ENCODE data around the gene TSR3. TPM values are rescaled to one million over a fixed set of nuclear protein-coding genes. Genes with fewer than 3 reads are reported as not detected.

The TSR3 gene
- total and polyA plus RNA-seq, 4 donors = 20.3 to 29.9 (median 28.9) TPM

GRCh38 chr16:1398351-1398750 is 46.7 kb upstream of the TSR3 start (continued):
- TF ChIP-seq, protein P1, sequence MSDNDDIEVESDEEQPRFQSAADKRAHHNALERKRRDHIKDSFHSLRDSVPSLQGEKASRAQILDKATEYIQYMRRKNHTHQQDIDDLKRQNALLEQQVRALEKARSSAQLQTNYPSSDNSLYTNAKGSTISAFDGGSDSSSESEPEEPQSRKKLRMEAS (IDR thresholded peaks at IDR 0.05) = no peak
- no peak for TF ChIP-seq NR2F2 (IDR thresholded peaks at IDR 0.05)
- TF ChIP-seq REST (IDR thresholded peaks at IDR 0.05) = no peak
- no peak for TF ChIP-seq JUND (IDR thresholded peaks at IDR 0.05)

GRCh38 chr16:1397779-1398178 is 46.1 kb upstream of the TSR3 start:
- Histone ChIP-seq H3K9me3 (ENCODE audit: control insufficient read depth in 4 of 4, low read length in 3 of 4) (no peaks in the 10 kb centered on the region), H3K36me3 (ENCODE audit: control insufficient read depth in 4 of 4, insufficient read depth in 3 of 4, low read depth in 1 of 4, low read length in 3 of 4) (peaks cover 8 to 53% (median 18%) of the 10 kb centered on the region in 4 donors), H3K4me3 (ENCODE audit: low read depth in 1 of 3, low read length in 3 of 3) (no peak overlapping the region), H3K27ac (ENCODE audit: low read depth in 1 of 2, low read length in 2 of 2) (no peak overlapping the region), H3K27me3 (ENCODE audit: control insufficient read depth in 4 of 4, insufficient read depth in 4 of 4, low read length in 3 of 4) (no peaks in the 10 kb centered on the region), H3K4me1 (ENCODE audit: control insufficient read depth in 4 of 4, insufficient read depth in 4 of 4, low read length in 3 of 4) (no peaks in the 10 kb centered on the region), H3K9ac (ENCODE audit: low read depth in 1 of 2, low read length in 2 of 2) (no peak overlapping the region)
- TF ChIP-seq NR2F2 (IDR thresholded peaks at IDR 0.05) = no peak
- TF ChIP-seq HNF4G (IDR thresholded peaks at IDR 0.05) = no peak
- no peak for TF ChIP-seq REST (IDR thresholded peaks at IDR 0.05)
- TF ChIP-seq YY1 (IDR thresholded peaks at IDR 0.05) = no peak
- TF ChIP-seq SP1 (IDR thresholded peaks at IDR 0.05) = no peak
- TF ChIP-seq HNF4A (conservative IDR thresholded peaks at IDR 0.05) = no peak
- TF ChIP-seq, protein P1 (IDR thresholded peaks at IDR 0.05) = no peak
- no peak for TF ChIP-seq EGR1 (IDR thresholded peaks at IDR 0.05; ENCODE audit: low read depth in 2 of 2)
- no peak for TF ChIP-seq TAF1 (conservative IDR thresholded peaks at IDR 0.05)
- TF ChIP-seq, protein P2, sequence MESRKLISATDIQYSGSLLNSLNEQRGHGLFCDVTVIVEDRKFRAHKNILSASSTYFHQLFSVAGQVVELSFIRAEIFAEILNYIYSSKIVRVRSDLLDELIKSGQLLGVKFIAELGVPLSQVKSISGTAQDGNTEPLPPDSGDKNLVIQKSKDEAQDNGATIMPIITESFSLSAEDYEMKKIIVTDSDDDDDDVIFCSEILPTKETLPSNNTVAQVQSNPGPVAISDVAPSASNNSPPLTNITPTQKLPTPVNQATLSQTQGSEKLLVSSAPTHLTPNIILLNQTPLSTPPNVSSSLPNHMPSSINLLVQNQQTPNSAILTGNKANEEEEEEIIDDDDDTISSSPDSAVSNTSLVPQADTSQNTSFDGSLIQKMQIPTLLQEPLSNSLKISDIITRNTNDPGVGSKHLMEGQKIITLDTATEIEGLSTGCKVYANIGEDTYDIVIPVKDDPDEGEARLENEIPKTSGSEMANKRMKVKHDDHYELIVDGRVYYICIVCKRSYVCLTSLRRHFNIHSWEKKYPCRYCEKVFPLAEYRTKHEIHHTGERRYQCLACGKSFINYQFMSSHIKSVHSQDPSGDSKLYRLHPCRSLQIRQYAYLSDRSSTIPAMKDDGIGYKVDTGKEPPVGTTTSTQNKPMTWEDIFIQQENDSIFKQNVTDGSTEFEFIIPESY (IDR thresholded peaks at IDR 0.05) = no peak
- TF ChIP-seq JUND (IDR thresholded peaks at IDR 0.05) = no peak
- TF ChIP-seq FOXA2 (IDR thresholded peaks at IDR 0.05) = no peak
- no peak for TF ChIP-seq RAD21 (IDR thresholded peaks at IDR 0.05)
- WGBS = 97% methylated on average over 21 of the region's 21 CpGs
- DNase-seq (ENCODE audit: low spot score) = no peak

Measured in liver (tissue), 9 donors.